Coronary artery (tissue), 2 donors: Measurements from ENCODE around the gene SCN4A.
"Not testable (repeated sequence)": the region's sequence is repeated elsewhere in the genome, so short reads cannot be mapped to it uniquely, and the experiment has no call there.

Experiments used
- DNase-seq: peaks from one replicate; pipeline ENCODE4 v3.0.0-alpha.2; 2017; ENCODE audit warnings: low spot score
- H3K27ac ChIP-seq, 2 donors: fragments of 200-600 bp; sonication (generic); one replicate each; pipeline ENCODE4 v1.5.1; 2016 to 2019
- H3K4me3 ChIP-seq: fragments of 200-600 bp; sonication (generic); 2 replicates; pipeline ENCODE4 v1.5.1; 2016; ENCODE audit warnings: mild to moderate bottlenecking, moderate library complexity
- CTCF ChIP-seq: fragments of 200-600 bp; sonication (generic); IDR thresholded peaks from one replicate; pipeline ENCODE4 v1.5.1; 2019; ENCODE audit warnings: antibody characterized with exemption

Gene SCN4A

GRCh38 chr17:63916566-63917185 lies 56.0 kb downstream of the SCN4A start:
- TF ChIP-seq CTCF, result no peak
- Histone ChIP-seq H3K4me3 (no peak overlapping the region), H3K27ac (no peak overlapping the region)
- no peak for DNase-seq

- H3K27ac ChIP-seq, DNase-seq, H3K4me3 ChIP-seq: not testable (repeated sequence)
Observed at GRCh38 chr17:63915753-63916152, 57.0 kb downstream of the SCN4A start.

- no peak overlapping the region for H3K27ac ChIP-seq
- H3K4me3 ChIP-seq, result no peak overlapping the region
- TF ChIP-seq CTCF, result no peak
- no peak for DNase-seq
Observed at GRCh38 chr17:63914471-63914870, 58.2 kb downstream of the SCN4A start.

- no peak overlapping the region for H3K4me3 ChIP-seq
- H3K27ac ChIP-seq, result no peak overlapping the region
- TF ChIP-seq CTCF, result peak; percentile 94
- no peak for DNase-seq
Observed at GRCh38 chr17:63911657-63912100, 61.0 kb downstream of the SCN4A start.

GRCh38 chr17:63911041-63911635 lies 61.6 kb downstream of the SCN4A start, which contains the start of gene CSHL1:
Gene CSHL1, minus strand, starts transcription at chr17:63911258. Its CDS starts 62 bp downstream, at chr17:63911196.
- DNase-seq, result no peak
- TF ChIP-seq CTCF, result no peak
- H3K27ac ChIP-seq, result no peak within 1 kb of the TSS
- no peak within 1 kb of the TSS for H3K4me3 ChIP-seq

GRCh38 chr17:63910096-63910495 lies 62.6 kb downstream of the SCN4A start:
- no peak for TF ChIP-seq CTCF
- DNase-seq, result no peak
- H3K4me3 ChIP-seq, result no peak overlapping the region
- no peak overlapping the region for H3K27ac ChIP-seq

- H3K27ac ChIP-seq, H3K4me3 ChIP-seq, DNase-seq: not testable (repeated sequence)
Observed at GRCh38 chr17:63909586-63909985, 63.1 kb downstream of the SCN4A start.

GRCh38 chr17:63907161-63907778 lies 65.4 kb downstream of the SCN4A start:
- H3K27ac ChIP-seq, DNase-seq, H3K4me3 ChIP-seq: not testable (repeated sequence)

GRCh38 chr17:63904796-63905195 lies 67.9 kb downstream of the SCN4A start:
- not testable (repeated sequence) for DNase-seq, H3K27ac ChIP-seq, H3K4me3 ChIP-seq

GRCh38 chr17:63903787-63904201 lies 68.9 kb downstream of the SCN4A start:
- not testable (repeated sequence) for H3K4me3 ChIP-seq, H3K27ac ChIP-seq, DNase-seq

GRCh38 chr17:63901971-63902370 lies 70.7 kb downstream of the SCN4A start:
- DNase-seq, H3K4me3 ChIP-seq, H3K27ac ChIP-seq: not testable (repeated sequence)

- H3K27ac ChIP-seq, DNase-seq, H3K4me3 ChIP-seq: not testable (repeated sequence)
Observed at GRCh38 chr17:63898899-63899798, 73.6 kb downstream of the SCN4A start.
